GM19324 (cell line): Measurements from ENCODE around the gene AKAP9.
A peak's percentile ranks its signal among the peaks of the same experiment; 100 is the strongest.
"Not testable (repeated sequence)": the region's sequence is repeated elsewhere in the genome, so short reads cannot be mapped to it uniquely, and the experiment has no call there.

Source experiments
- ATAC-seq: cut with Tn5 transposase; IDR thresholded peaks from one replicate; pipeline ENCODE4 v1.9.1; 2021; ENCODE audit warnings: mild to moderate bottlenecking, moderate library complexity; ENCODE audit not compliant: unreplicated experiment, low FRiP score

The AKAP9 gene

GRCh38 chr7:91944970-91945369, 4.3 kb downstream of the AKAP9 start:
- ATAC-seq: not testable (repeated sequence)

DNA sequence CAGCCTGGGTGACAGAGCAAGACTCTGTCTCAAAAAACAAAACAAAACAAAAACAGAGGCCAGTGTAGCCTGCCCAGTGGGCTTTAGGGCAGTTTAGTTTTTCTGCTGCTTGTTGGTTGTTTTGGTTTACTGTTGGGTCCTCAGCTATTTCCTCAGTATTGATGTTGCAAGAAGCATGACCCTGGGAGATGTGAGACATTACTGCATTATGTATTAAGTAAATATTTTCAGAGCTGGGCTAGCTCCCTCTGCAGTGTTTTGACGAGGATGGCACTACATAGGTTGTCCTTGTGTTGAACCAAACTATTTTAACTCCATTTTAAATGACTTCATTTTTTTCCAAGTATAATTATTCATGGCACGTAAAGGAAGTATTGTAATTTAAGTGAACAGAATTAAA, 4.8 kb downstream of the AKAP9 start:
- no peak for ATAC-seq

DNA sequence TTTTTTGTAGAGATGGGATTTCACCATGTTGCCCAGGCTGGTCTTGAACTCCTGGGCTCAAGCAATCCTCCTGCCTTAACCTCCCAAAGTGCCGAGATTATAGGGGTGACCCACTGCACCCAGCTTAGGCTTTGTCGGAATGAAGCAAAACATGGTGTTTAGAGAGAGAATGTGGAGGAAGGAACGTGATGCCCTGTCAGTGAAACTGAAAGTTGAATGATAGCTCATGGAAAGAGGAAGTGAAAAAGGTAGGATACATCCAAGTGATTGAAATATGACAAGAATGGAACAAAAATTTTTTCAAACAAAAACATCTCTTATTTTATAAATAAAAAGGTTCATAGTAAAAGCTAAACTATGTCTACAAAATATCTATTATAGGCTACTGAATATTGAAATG, 5.9 kb downstream of the AKAP9 start:
- no peak for ATAC-seq

DNA sequence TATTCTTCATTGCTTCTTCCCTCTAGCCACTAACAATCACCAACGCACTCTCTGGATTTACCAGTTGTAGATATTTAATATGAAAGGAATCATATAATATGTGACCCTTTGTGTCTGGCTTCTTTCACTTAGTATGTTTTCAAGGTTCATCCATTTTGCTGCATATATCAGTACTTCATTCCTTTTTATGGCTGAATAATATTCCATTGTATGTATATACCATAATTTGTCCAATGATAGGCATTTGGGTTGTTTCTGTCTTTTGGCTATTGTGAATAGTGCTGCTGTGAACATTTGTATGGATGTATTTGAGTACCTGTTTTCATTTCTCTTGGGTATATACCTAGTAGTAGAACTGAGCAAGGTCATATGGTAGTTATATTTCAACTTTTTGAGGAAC, 7.3 kb downstream of the AKAP9 start:
- ATAC-seq: no peak

DNA sequence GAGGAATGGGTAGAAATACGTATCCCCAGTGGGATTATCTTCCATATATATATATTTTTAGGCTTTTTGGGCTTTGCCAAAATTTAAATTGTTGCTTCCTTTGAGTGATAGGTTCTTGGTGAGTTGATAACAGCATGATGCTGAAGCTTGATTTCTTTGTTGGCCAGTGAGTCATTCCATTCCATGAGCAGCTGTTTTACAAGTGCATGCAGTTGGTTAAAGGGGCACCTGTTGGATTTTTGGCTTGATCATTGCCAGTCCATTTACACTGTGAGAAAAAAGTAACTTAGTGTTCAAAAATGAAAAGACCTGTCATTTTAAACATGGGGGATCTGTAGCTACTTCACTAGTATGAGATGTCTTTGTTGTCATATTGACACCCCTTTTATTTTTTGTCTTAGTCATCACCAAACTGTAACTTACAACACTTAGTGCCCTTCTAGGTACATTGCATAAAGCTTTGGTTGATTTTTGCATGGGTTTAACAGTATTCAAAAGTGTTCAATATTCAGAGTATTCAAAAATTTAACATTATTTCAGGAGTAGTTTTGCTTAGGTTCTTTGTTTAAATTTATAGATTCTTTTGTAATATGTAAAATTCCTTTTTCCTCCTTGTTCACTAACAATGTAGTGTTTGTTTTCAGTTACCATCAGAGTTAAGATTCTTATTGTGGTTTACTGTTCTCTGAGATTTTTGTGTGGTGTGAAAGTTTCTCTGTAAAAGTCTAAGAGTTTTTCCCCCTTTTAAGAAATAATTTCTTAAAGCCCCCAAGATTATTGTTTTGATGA, 8.8 kb downstream of the AKAP9 start:
- no peak for ATAC-seq

DNA sequence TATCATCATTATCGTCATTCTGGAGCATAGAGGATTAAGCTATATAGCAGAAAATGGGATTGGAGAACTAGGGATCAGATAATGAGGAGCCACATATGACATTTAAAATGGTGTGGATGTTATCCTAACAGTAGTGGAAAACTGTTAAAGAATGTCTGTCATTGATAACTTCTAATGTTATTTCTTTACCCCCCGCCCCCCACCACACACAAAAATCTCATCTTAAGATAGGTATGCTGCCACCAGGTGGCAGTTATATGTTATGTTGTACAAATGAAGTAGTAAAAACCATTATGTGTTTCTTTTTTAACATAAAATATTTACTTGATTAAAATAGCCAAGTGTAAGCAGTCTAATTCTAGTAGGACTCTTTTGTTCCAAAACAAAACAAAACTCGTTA, 13.0 kb downstream of the AKAP9 start:
- ATAC-seq: no peak

DNA sequence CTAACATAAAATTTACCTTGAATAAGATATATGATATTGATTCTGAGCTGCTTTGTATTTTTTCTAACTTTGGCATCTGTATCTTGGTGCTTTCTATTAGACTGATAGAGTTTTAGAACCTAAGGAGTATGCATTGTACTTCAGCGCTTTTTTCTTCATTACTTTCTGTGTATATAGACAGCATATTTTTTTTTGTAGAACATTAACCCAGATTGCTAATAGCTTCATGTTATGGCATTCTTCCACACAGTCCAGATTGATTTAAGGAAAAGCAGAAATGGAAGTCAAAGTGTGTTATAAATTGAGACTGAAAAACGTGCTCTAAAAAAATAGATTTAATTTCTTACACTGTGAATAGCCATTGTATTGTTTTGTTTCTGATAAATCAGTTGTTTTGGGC, 15.8 kb downstream of the AKAP9 start:
- not testable (repeated sequence) for ATAC-seq

DNA sequence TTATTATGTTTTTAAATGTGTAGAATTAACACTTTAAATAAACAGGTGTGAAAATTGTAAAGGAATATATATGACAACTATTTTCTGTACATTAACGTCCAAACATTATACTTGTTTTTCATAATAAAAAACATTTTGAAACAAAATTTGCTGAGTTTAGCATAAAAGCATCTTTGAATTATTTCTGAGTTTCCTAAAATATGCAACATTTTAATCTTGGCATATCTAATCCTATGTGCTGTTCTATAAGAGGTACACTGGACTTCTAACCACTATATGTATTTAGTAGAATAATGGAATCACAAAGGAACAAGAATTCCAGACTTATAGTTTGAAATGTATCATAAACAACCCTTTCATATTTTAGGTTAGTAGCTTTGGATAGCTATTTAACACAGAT, 16.6 kb downstream of the AKAP9 start:
- no peak for ATAC-seq

- no peak for ATAC-seq
These were observed 17.2 kb downstream of the AKAP9 start for GRCh38 chr7:91957823-91958222.

GRCh38 chr7:91959023-91959422, 18.4 kb downstream of the AKAP9 start:
- ATAC-seq: no peak

DNA sequence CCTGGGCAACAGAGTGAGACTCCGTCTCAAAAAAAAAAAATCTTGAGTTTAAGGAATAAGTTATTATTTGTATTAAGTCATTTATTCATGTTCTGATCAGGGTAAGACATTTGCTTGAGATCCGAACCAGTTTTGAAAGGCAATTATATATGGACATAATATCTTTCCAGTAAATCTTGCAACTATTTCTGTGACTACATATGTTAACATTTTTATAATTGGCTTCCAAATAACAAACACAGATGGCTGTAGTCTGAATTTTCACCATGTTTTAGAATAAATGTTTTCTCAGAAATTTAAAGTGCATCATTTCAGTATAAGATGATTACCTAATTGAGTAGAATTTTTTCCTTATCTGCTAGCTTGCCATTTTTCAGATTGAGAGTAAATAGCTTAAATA, 21.2 kb downstream of the AKAP9 start:
- no peak for ATAC-seq

DNA sequence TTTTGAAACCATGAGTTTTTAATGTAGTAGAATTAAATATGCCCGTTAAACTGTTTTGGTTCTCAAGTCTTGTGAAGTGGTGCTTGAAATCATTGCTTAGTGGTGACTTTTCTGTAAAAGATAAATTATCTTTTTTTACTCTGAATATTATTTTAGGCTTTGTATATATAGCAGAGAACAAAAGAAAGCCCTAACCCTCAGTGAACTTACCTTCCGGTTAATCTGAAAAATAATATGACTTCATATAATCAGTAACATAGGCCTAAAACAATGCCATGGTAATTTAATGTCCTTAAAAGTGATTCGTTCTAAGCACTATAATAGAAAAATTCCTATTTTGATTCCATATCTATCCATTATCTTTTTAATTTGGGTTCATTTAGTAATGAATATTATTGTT, 21.8 kb downstream of the AKAP9 start:
- ATAC-seq: no peak

- not testable (repeated sequence) for ATAC-seq
These were observed 26.9 kb downstream of the AKAP9 start for GRCh38 chr7:91967513-91967912.

- no peak for ATAC-seq
These were observed 33.0 kb downstream of the AKAP9 start for GRCh38 chr7:91973639-91974038.

DNA sequence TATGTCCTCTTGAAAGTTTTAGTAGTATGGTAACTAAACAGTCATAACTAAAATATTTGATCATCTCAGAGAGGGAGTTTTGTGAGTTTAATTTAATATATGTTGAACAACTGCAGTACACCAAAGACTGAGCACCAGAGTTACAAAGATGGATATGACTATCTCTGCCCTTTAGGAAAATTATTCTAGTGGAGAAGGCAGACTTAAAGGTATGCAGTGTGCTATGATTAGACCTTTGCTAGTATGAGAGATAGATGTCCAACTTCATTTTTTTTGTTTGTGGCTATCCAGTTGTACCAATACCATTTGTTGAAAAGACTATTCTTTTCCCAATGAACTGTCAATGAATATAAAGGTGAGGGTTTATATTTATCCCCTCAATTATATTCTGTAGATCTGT, 33.4 kb downstream of the AKAP9 start:
- no peak for ATAC-seq

GRCh38 chr7:91976743-91977142, 36.1 kb downstream of the AKAP9 start:
- ATAC-seq: no peak

DNA sequence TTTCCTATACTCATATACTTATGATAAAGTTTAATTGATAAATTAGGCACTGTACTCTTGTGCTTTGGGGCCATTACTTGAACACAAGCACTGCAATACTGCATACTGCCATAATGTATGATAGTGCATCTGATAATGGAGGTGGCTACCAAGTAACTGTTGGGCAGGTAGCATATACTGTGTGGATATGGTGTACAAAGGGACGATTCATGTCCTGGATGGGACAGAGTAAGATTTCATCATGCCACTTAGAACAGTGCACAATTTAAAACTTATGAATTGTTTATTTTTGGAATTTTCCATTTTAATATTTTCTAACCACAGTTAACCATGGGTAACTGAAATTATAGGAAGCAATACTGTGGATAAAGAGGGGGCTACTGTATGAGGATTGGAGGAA, 38.9 kb downstream of the AKAP9 start:
- ATAC-seq: no peak

DNA sequence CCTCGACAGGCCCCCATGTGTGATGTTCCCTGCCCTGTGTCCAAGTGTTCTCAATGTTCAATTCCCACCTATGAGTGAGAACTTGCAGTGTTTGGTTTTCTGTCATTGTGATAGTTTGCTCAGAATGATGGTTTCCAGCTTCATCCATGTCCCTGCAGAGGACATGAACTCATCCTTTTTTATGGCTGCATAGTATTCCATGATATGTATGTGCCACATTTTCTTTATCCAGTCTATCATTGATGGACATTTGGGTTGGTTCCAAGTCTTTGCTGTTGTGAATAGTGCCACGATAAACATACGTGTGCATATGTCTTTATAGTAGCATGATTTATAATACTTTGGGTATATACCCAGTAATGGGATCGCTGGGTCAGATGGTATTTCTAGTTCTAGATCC, 41.7 kb downstream of the AKAP9 start:
- ATAC-seq: not testable (repeated sequence)

- ATAC-seq: no peak
These were observed 47.6 kb downstream of the AKAP9 start for GRCh38 chr7:91988213-91988612.

DNA sequence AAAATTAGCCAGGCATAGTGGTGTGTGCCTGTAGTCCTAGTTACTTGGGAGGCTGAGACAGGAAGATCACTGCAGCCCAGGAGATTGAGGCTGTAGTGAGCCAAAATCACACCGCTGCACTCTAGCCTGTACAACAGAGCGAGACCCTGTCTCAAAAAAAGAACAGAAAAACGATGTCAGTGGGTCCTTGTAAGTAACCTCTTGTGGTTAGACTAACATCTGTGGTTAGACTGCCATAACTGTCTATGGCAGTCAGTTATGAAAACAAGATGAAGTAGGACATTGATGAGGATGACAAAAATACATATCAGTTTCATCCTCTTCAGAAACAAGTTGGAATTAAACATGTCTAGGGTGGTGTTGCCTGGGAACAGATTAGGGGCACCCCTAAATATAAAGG, 53.3 kb downstream of the AKAP9 start:
- no peak for ATAC-seq

- ATAC-seq: peak; percentile 92
These were observed 54.9 kb downstream of the AKAP9 start for GRCh38 chr7:91995391-91996105.
